NCI-H2196 (cell line): ENCODE measurements around the gene BTD.

Source experiments
- DNase-seq: peaks from one replicate; lab custom pipeline; 2025; ENCODE audit not compliant: unreplicated experiment; lab: John Stamatoyannopoulos, UW

Gene BTD, protein sequence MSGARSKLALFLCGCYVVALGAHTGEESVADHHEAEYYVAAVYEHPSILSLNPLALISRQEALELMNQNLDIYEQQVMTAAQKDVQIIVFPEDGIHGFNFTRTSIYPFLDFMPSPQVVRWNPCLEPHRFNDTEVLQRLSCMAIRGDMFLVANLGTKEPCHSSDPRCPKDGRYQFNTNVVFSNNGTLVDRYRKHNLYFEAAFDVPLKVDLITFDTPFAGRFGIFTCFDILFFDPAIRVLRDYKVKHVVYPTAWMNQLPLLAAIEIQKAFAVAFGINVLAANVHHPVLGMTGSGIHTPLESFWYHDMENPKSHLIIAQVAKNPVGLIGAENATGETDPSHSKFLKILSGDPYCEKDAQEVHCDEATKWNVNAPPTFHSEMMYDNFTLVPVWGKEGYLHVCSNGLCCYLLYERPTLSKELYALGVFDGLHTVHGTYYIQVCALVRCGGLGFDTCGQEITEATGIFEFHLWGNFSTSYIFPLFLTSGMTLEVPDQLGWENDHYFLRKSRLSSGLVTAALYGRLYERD

DNA sequence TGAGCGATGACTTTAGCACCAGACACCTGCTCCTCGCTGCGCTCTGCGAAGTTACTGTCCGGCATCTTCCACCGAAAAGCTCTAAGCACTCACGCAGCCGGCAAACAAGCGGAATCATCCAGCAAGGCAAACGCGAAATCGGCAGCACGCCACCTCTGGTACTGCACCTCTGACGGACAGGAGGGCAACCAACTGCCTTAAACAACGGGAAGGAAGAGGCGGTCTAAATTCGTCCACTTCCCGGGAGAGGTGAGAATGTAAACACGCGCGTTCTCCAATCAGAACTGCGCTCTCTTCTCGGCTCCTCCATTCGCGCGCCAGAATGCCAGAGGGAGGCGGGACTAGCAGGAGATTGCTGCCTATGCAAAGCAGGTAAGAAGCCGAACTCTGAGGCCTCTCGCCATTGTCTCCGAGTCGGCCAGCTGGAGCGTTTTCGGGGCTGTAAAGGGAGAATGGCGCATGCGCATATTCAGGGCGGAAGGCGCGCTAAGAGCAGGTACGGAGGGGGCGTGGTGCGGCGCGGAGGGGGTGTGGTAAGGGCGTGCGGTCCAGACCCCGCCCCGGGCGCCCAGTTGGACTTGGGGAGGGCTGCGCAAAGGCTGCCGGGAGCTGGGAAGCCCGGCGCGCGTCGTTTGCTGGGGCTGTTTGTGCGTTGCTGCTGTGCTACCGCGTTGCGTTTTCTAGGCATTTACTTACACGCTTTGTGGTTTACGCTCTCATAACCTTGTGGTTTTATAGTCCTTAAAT, at the start of gene BTD, which contains the start of gene HACL1:
Gene BTD, plus strand, starts transcription at position 347 of the 747 bp plus-strand sequence. CDS start 33,695 bp downstream, outside the sequence.
Gene HACL1, minus strand, starts transcription at position 171 of the 747 bp plus-strand sequence. Its CDS starts 106 bp downstream, at position 65.
- no peak for DNase-seq

DNA sequence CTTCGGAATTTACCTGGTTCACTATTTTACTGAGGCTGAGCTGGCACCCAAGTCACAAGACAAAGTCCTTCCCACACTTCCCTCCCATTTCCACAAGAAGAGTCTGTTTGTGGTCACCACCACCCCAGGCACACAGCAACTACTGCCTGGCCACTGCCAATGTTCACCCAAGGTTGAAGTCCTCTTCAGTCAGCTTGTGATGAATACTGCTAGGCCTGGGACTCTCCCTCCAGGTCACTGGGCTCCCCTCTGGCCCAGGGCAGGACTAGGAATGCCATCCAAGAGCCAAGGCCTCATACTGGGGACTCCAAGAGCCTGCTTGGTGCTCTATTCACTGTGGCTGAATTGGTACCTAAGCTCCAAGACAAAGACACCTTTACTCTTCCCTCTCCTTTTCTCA, 49.6 kb upstream of the BTD start:
- DNase-seq: no peak

DNA sequence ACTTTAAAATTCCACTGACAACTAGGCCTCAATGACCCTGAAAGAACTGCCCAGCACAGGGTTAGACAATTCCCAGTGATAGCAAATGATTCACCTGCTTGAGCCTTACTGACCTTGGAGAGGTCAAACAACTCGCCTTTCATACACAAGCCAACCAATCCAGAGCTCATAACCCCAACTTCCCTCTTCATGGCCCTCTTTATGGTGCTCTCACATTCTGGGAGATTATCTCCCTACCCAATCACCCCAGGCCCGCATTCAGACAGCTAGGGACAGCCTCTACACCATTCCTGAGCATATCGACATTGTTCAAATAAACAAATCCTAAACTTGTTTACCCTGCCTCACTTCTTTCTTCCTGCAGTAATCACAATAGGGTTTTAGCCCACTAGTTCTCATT, 47.8 kb upstream of the BTD start:
- no peak for DNase-seq

DNA sequence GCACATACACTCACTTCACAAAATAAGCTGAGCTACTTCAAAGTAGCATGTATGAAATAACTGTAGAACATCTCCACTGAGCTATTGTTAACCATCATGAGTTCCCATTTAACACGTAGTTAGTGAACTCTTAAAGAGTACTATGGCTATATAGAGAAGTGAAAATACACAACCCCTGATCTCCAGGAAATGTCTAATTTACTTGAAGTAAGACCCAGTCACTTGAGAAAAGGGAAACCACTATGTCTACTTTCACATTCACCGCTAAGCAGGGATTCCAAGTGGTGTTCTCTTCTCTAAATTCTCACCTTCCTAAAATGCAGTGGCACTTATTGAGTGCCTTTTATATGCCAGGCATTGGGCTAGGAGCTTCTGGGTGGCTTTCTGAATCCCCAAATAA, 45.0 kb upstream of the BTD start:
- DNase-seq: no peak

DNA sequence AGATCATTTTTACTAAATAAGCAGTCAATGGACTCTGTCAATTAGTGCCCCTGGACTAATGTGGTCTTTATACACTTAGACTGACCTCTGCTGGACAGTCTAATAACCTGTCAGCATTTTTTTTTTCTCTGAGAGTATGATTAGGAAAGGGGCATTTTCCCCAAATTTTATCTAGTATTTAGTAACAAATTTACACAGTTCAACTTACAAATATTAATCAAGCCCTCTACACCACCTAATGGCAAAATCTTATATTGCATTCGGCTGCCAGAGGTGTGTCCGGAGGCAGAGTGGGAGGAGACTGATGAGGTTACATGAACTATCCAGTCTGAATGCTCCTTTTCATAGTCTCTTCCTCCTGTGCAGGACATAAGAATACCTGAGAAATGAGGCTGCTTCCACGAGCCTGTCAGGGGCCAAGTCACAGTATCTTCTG, 44.0 kb upstream of the BTD start:
- peak; percentile 43 for DNase-seq

DNA sequence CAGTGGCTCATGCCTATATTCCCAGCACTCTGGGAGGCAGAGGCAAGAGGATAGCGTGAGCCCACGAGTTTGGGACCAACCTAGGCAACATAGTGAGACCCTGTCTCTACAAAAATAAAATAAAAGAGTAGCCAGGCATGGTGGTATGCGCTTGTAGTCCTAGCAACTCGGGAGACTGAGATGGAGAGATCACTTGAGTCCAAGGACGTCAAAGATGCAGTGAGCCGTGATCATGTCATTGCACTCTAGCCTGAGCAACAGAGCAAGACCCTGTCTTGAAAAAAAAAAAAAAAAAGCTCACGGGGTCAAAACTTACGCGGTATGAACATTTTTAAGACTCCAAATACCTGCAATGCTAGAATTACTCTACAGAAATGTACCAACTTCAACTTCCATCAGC, 43.0 kb upstream of the BTD start:
- no peak for DNase-seq

DNA sequence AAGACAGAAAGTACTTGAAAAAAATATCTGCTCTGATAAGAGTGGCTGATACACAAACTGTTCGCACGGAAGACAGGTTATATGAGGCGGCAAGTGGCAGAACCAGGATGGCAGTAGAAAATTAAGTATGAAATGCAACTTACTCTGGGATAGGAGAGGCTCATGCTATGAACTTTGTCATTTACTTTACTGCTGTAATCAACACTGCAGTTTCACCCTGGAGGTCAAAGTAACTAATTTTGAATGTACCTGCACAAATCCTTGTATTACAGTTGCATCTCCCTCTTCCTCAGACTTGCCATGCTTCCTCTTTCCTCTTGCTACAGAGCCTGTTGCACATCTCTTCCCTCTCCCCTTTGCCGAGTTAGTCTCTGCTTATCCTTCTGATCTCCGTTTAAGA, 39.0 kb upstream of the BTD start:
- no peak for DNase-seq

DNA sequence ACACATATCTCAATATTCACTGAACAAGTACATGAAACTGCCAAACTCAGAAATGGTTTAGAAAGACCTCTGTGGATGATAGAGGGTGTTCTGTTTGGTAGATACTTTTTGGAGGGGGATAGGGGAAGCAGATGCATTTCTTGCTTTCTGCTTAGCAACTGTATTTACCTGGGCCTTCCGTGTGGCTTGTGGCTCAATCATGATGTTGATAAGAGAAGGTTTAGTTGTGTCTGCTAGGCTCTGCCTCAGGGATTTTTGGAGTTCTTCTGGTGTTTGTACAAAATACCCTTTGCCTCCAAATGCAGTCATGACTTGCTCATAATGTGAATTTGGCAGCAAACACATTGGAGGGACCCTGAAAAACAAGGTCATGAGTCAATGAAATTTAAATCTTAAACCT, 38.4 kb upstream of the BTD start:
- no peak for DNase-seq

DNA sequence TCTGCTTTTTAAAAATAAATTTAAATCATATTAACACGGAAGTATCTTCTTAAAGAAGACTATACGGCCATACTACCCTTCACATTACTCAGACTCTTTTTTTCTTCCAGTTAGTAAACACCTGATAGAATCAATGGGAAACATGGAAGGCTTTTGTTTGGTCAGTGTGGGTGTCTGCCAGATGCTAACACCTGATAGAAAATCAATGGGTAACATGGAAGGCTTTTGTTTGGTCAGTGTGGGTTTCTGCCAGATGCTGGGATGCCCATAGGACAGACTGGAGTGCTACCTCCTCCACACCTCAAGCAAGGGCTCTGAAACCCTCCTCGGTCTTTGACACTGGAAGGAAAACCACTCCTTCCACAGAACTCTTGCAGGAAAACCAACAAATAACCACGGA, 29.4 kb upstream of the BTD start:
- DNase-seq: no peak

DNA sequence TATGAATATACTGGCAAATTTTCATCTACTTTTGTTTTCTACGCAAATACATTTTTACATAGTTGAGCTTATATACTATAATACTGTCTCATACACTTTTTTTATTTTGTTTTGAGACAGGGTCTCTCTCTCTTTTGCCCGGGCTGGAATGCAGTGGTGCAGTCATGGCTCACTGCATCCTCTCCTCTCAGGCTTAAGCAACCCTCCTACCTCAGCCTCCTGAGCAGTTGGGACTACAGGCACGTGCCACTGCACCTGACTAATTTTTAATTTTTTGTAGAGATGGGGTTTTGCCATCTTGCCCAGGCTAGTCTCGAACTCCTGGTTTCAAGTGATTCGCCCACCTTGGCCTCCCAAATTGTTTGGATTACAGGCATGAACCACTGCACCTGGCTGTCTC, 26.1 kb upstream of the BTD start:
- DNase-seq: no peak

DNA sequence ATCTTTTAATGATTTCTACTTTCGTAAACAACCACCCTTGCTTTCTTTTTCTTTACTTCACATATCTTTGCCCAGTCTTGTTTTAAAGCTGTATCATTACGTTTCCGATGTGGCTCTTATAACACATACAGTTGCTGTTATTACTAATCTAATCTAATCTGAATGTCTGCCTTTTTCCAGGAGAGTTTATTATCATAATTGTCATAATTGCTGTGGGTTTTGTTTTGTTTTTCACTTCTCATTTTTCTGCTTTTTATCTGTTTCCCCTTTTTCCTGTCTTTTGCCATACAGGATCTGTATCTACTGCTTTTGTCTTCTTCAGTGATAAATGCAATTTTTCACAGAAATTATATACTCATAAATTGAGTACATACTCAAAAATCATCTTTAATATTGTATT, 25.1 kb upstream of the BTD start:
- DNase-seq: no peak

DNA sequence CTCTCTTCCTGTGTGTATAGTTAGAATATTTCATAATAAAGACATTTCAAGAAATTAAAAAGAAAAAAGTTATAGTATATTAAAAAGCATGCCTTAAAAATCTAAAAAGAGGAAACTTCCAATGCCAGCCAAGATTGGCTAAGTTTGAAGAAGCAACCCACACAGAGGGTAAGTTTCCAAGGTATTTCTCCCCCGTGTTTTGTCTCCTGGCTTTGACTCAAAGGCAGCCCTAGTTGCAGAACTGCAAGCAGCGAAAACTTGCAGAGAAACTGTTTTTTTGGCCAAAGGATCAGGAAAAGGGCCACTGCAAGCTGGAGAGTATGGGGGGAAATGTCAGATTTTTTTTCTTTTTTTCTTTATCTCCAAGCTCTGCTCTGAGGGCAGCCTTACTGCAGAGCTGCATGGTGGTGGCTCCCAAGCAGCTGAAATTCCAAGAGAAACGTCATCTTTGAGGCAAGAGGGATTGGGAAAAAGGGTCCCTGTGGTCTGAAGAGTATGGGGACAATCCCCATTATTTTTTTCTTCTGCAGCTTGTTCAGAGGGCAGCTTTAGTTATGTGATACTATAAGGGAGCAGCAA, 23.2 kb upstream of the BTD start:
- no peak for DNase-seq

DNA sequence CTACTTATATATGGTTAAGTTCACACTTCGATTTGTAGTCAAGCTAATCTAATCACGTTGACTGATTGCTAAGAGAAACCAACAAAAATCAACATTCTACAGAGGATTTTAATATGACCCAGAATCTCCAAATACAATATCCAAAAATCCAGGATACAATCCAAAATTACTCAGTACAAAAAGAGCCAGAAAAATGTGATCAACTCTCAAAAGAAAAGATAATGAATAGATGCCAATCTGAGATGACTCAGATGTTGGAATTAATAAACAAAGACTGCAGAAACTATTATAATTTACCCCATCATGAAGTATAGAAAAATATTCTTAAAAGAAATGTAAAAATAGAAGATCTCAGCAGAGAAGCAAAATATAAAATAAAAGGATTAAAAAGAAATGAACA, 22.5 kb upstream of the BTD start:
- no peak for DNase-seq

DNA sequence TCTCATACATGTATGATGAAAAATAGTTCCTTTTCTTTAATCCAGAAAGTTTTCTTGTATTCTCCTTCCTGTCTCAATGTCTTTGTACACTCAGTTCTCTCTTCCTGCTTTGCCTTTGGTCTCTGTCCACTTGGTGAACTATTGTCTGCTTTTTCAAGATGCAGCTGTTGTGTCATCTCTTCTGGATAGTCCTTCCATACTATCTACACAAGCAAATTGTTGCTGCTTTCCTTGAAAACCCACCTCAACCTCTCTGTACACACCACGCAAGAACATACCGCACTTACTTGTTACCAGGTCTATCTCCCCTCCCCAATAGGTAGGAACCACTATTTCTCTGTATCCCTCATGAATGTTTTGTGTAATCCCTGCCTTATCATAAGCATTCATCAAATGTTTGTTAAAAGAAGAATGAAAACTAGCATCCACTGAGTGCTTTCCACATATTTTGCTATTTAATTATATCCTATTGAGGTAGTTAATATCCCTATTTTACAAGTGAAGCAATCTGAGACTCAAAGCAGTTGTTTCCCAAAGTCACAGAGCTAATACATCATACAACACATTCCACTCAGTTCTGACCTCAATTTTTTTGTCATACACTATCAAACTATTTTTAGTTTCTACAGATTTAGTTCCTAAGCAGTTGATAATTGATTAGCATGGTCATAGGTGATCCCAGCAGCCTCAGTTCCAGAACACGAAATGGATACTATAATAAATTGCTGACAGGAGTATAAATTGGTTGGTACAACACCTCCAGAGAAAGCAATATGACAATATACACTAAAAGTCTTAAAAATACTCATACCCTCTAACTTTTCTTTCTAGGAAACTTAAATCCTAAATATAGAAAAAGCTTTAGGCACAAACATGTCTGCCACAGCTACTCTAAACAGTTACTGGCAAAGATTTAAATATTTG, 19.8 kb upstream of the BTD start:
- no peak for DNase-seq

DNA sequence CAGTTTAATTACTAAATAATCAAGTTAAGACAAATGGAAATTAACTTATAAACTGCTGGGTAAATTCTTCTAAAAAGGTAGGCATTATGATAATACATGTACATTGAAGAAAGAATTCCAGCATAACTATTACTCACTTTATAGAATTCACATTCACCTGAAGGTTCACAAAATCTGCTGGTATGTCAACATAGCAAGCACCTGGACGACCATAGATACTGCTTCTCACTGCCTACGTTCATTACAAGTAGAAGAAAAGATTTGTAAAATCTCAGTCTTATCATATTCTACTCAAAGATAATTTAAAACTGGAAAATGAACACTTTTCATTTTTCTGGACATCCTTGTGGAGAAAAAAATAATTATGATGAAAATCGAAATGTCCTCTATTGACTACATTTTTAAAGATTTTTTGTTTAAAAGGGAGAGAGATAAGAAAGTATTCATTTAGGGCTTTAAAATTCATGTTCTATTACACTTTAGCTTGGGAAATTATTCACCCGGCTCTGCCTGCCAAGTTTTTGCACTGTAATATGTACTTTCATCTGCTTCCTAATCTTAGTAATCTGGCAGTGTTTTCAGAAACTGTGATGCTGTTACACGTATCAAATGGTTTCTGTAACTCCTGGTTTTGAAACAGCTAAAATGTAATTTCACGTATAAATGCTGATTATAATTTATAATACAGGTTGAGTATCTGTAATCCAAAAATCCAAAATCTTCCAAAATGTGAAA, 16.3 kb upstream of the BTD start:
- no peak for DNase-seq

DNA sequence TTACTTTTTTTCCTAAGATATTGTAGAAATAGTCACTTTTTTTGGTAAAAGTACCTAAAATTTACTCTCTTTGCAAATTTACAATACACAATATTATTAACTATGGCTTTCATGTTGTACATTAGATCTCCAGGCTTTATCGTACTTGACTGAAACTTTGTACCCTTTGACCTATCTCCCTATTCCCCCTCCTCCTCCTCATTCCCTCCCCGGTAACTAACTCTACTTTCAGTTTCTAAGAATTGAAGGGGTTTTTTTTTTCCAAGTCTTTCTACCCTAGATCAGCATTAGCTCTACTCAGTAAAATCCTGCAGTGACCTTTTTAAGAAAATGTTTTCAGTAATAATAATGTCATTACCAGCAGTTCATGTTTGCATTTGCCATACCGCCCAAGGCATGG, 10.3 kb upstream of the BTD start:
- DNase-seq: no peak

DNA sequence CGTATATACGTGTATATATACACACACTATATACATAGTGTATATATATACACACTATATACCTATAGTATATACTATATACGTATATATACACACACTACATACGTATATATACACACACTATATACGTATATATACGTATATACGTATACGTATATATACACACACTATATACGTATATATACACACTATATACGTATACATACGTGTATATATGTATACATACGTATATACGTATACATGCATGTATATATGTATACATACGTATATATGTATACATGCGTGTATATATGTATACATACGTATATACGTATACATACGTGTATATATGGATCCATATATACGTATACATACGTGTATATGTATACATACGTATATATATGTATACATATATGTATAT, 9.6 kb upstream of the BTD start:
- DNase-seq: no peak

DNA sequence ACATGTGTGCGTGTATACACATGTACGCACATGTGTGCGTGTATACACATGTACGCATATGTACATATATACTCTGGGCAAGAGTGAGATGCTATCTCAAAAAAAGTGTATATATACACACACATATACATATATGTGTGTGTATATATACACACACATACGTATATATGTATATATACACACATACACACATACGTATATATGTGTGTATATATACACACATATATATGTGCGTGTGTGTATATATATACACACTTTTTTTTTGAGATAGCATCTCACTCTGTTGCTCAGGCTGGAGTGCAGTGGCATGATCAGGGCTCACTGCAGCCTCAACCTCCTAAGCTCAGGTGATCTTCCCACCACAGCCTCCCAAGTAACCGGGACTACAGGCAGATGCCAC, 8.6 kb upstream of the BTD start:
- no peak for DNase-seq

DNA sequence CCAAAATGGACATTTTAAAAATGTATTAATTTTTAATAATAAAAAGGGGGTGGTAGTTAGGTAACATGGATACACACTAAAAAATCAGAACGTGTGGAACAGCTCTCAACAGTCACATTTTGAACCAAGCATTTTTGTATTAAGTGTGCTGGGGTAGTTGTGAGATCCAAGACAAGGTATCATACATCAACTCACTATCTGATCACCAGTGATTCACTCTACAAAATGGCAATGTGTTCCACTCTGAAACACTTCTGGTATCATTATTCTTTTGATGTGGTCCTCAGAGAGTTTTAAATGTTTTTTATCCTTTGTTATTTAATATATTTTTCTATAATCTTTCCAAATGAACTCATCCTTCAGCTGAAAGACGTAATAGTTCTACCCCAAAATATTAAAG, 5.6 kb upstream of the BTD start:
- DNase-seq: no peak

DNA sequence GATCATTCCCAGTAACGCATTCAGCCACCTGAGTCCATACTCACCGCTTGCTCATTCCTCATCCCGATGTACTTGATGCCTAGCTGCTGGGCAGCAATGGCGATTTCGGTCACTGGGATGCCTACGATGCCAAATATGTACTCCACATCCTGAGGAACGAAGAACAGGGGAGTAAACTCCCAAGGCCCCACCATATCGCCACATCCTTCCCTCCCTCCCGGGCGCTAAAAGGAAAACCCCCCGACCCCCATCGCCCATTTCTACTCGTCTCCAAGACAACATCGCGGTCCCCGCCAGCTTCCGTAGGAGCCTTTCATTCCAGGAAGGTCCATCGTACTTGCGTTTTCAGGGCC, 523 bp upstream of the BTD start:
- no peak for DNase-seq
